ENCODE measurements around the gene COX6A2. TPM values are rescaled to one million over a fixed set of nuclear protein-coding genes. Genes with fewer than 3 reads are reported as not detected.

COX6A2 gene
- total RNA-seq, 6 experiments from 2014 or later, result not detected

GRCh38 chr16:31466381-31466841 is 38.3 kb upstream of the COX6A2 start:
- peaks cover 3% of the 10 kb centered on the region for H3K27me3 Mint-ChIP-seq (ENCODE audit: insufficient read depth)
- peaks cover 11% of the 10 kb centered on the region for H3K4me1 Mint-ChIP-seq (ENCODE audit: low read depth)
- H3K36me3 Mint-ChIP-seq (ENCODE audit: low read depth), result peaks cover 13% of the 10 kb centered on the region; the same call in 1 of the 2 replicates
- H3K27ac Mint-ChIP-seq, result no peak overlapping the region
- no peaks in the 10 kb centered on the region for H3K9me3 Mint-ChIP-seq
- no peak overlapping the region for H3K4me3 Mint-ChIP-seq
- no peak for TF ChIP-seq CTCF (IDR thresholded peaks at IDR 0.05)
- DNase-seq, result no peak

- H3K36me3 Mint-ChIP-seq (ENCODE audit: low read depth), result peaks cover 9% of the 10 kb centered on the region; the same call in 1 of the 2 replicates
- no peak for TF ChIP-seq CTCF (IDR thresholded peaks at IDR 0.05)
- DNase-seq, result no peak
- no peaks in the 10 kb centered on the region; the same call in none of the 2 replicates for H3K27me3 Mint-ChIP-seq (ENCODE audit: insufficient read depth)
- no peaks in the 10 kb centered on the region for H3K9me3 Mint-ChIP-seq
- peaks cover 11% of the 10 kb centered on the region for H3K4me1 Mint-ChIP-seq (ENCODE audit: low read depth)
- H3K27ac Mint-ChIP-seq, result no peak overlapping the region
- H3K4me3 Mint-ChIP-seq, result no peak overlapping the region
These were observed 37.7 kb upstream of the COX6A2 start for GRCh38 chr16:31465788-31466370.

GRCh38 chr16:31464781-31465260 is 36.7 kb upstream of the COX6A2 start:
- Mint-ChIP-seq H3K27me3 (ENCODE audit: insufficient read depth) (no peaks in the 10 kb centered on the region; the same call in none of the 2 replicates), H3K27ac (no peak overlapping the region), H3K4me3 (no peak overlapping the region), H3K9me3 (no peaks in the 10 kb centered on the region), H3K36me3 (ENCODE audit: low read depth) (peaks cover 9% of the 10 kb centered on the region; the same call in 1 of the 2 replicates), H3K4me1 (ENCODE audit: low read depth) (peaks cover 14% of the 10 kb centered on the region)
- DNase-seq, result no peak
- TF ChIP-seq CTCF (IDR thresholded peaks at IDR 0.05), result no peak

GRCh38 chr16:31464348-31464769 is 36.2 kb upstream of the COX6A2 start:
- Mint-ChIP-seq H3K27me3 (ENCODE audit: insufficient read depth) (no peaks in the 10 kb centered on the region; the same call in none of the 2 replicates), H3K36me3 (ENCODE audit: low read depth) (peaks cover 9% of the 10 kb centered on the region; the same call in 1 of the 2 replicates), H3K27ac (no peak overlapping the region), H3K4me3 (no peak overlapping the region), H3K9me3 (no peaks in the 10 kb centered on the region), H3K4me1 (ENCODE audit: low read depth) (peaks cover 14% of the 10 kb centered on the region)
- no peak for TF ChIP-seq CTCF (IDR thresholded peaks at IDR 0.05)
- DNase-seq, result no peak

- Mint-ChIP-seq H3K4me3 (no peak overlapping the region), H3K27me3 (ENCODE audit: insufficient read depth) (no peaks in the 10 kb centered on the region; the same call in none of the 2 replicates), H3K4me1 (ENCODE audit: low read depth) (peaks cover 20% of the 10 kb centered on the region), H3K36me3 (ENCODE audit: low read depth) (peaks cover 9% of the 10 kb centered on the region), H3K9me3 (no peaks in the 10 kb centered on the region), H3K27ac (peak overlapping the region; percentile 11; the same call in 1 of the 2 replicates)
- no peak for TF ChIP-seq CTCF (IDR thresholded peaks at IDR 0.05)
- no peak for DNase-seq
These were observed 34.0 kb upstream of the COX6A2 start for GRCh38 chr16:31461921-31462804.
